MM.1S (cell line): ENCODE measurements around the gene SRD5A3.
A peak's percentile ranks its signal among the peaks of the same experiment; 100 is the strongest.

Experiments used
- DNase-seq: peaks from one replicate; pipeline ENCODE4 v3.0.0-alpha.2; 2015
- H2AFZ ChIP-seq: fragments of 300-600 bp; sonication (generic); 2 replicates; pipeline ENCODE4 v1.6.0; 2016; ENCODE audit warnings: antibody characterized with exemption, low read length
- H3F3A ChIP-seq: fragments of 300-600 bp; sonication (generic); 2 replicates; pipeline ENCODE4 v1.6.1; 2016; ENCODE audit warnings: mild to moderate bottlenecking, antibody characterized with exemption, low read length, moderate library complexity, mixed read lengths; ENCODE audit not compliant: insufficient read depth
- H3K27ac ChIP-seq: fragments of 300-600 bp; sonication (generic); 2 replicates; pipeline ENCODE4 v1.5.1; 2016; ENCODE audit warnings: mild to moderate bottlenecking, low read length
- H3K27me3 ChIP-seq: fragments of 300-600 bp; sonication (generic); replicated peaks from 2 replicates; pipeline ENCODE4 v1.6.0; 2016; ENCODE audit warnings: low read length; ENCODE audit not compliant: insufficient read depth
- H3K36me3 ChIP-seq: fragments of 300-600 bp; sonication (generic); replicated peaks from 2 replicates; pipeline ENCODE4 v1.6.1; 2016; ENCODE audit warnings: mild to moderate bottlenecking, low read length, mixed read lengths; ENCODE audit not compliant: insufficient read depth
- H3K4me1 ChIP-seq: fragments of 300-600 bp; sonication (generic); 2 replicates; pipeline ENCODE4 v1.6.1; 2016; ENCODE audit warnings: low read length, mixed read lengths
- H3K4me2 ChIP-seq: fragments of 300-600 bp; sonication (generic); 2 replicates; pipeline ENCODE4 v1.6.0; 2016; ENCODE audit warnings: low read depth, low read length
- H3K4me3 ChIP-seq: fragments of 300-600 bp; sonication (generic); 2 replicates; pipeline ENCODE4 v1.5.1; 2016; ENCODE audit warnings: low read length, mixed read lengths
- H3K79me2 ChIP-seq: fragments of 300-600 bp; sonication (generic); 2 replicates; pipeline ENCODE4 v1.6.1; 2016; ENCODE audit warnings: mixed run types, low read length, mixed read lengths
- H3K9ac ChIP-seq: fragments of 300-600 bp; sonication (generic); 2 replicates; pipeline ENCODE4 v1.6.1; 2016; ENCODE audit warnings: low read length, mixed read lengths
- H3K9me2 ChIP-seq: fragments of 300-600 bp; sonication (generic); replicated peaks from 2 replicates; pipeline ENCODE4 v1.6.1; 2016; ENCODE audit warnings: mild to moderate bottlenecking, low read length, mixed read lengths; ENCODE audit not compliant: insufficient read depth
- H3K9me3 ChIP-seq: fragments of 300-600 bp; sonication (generic); replicated peaks from 2 replicates; pipeline ENCODE4 v1.6.1; 2016; ENCODE audit warnings: mild to moderate bottlenecking, low read length, mixed read lengths; ENCODE audit not compliant: insufficient read depth
- H4K20me1 ChIP-seq: fragments of 300-600 bp; sonication (generic); 2 replicates; pipeline ENCODE4 v1.6.1; 2016; ENCODE audit warnings: mild to moderate bottlenecking, low read length, moderate library complexity, mixed read lengths; ENCODE audit not compliant: insufficient read depth
- CTCF ChIP-seq: fragments of 300-600 bp; sonication (generic); IDR thresholded peaks from 2 replicates; pipeline ENCODE4 v1.5.1; 2016; ENCODE audit warnings: antibody characterized with exemption, low read length, mixed read lengths
- EZH2 ChIP-seq: fragments of 300-600 bp; sonication (generic); optimal IDR thresholded peaks from 2 replicates; pipeline ENCODE3; 2017; ENCODE audit warnings: low read depth, mild to moderate bottlenecking, antibody characterized with exemption, low read length, mixed read lengths
- EZH2phosphoT487 ChIP-seq: fragments of 300-600 bp; sonication (generic); IDR thresholded peaks from 2 replicates; pipeline ENCODE4 v1.6.1; 2018; ENCODE audit warnings: antibody characterized with exemption, low read length

SRD5A3 gene

DNA sequence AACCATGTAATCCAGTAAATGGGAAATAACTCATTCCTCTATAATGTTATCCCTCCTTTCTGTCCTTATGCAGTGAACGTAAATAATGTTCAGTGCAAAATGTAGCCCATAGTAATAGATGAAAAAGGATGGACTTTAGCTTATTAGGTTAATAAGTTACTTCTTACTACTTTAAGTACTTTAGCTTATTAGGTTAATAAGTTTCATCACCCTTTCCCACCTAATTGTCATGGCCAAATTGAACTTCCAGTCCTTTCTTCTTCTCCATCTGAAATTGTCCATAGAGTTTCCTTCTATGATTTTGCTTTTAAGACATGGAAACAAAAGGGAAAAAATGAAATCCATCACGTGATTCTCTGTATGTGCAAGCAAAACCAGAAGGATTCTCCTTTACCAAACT lies 34.5 kb downstream of the SRD5A3 start:
- Histone ChIP-seq H3K36me3 (no peaks in the 10 kb centered on the region), H3K27ac (no peak overlapping the region), H3K9me2 (no peaks in the 10 kb centered on the region), H2AFZ (no peak overlapping the region), H3K79me2 (no peaks in the 10 kb centered on the region), H3K9me3 (no peaks in the 10 kb centered on the region), H3K4me3 (no peak overlapping the region), H3K4me2 (no peak overlapping the region), H3K9ac (no peak overlapping the region), H3K27me3 (no peaks in the 10 kb centered on the region), H3K4me1 (peaks cover 6% of the 10 kb centered on the region; the same call in 1 of the 2 replicates), H3F3A (no peaks in the 10 kb centered on the region), H4K20me1 (no peaks in the 10 kb centered on the region)
- TF ChIP-seq CTCF (no peak), EZH2phosphoT487 (no peak), EZH2 (no peak)
- no peak for DNase-seq

DNA sequence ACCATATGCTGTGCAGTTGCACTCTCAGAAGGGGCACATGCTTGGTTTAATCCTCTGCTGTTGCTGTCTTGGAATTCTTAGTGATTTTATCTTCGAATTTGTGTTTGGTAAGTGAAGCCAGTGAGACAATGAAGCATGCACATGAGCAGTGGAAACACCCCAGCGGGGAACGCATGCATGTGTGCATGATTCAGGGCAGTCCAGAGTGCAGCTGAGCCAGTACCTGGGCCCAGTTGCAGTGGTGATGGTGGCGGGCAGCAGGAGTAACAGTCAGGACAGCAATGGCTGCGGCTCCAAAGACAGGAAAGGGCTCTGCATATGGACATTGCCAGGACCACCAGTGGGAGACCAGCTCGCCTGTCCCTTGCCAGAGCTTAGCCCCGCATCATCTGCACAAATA lies 35.5 kb downstream of the SRD5A3 start:
- no peak overlapping the region for H3K9ac ChIP-seq
- TF ChIP-seq EZH2phosphoT487 = no peak
- no peak for TF ChIP-seq EZH2
- TF ChIP-seq CTCF = no peak
- H3K27me3 ChIP-seq = no peaks in the 10 kb centered on the region
- no peaks in the 10 kb centered on the region for H3K36me3 ChIP-seq
- DNase-seq = no peak
- H2AFZ ChIP-seq = no peak overlapping the region
- H3K27ac ChIP-seq = no peak overlapping the region
- H3K4me2 ChIP-seq = no peak overlapping the region
- H4K20me1 ChIP-seq = no peaks in the 10 kb centered on the region
- H3F3A ChIP-seq = no peaks in the 10 kb centered on the region
- peaks cover 6% of the 10 kb centered on the region; the same call in 1 of the 2 replicates for H3K4me1 ChIP-seq
- H3K9me2 ChIP-seq = no peaks in the 10 kb centered on the region
- H3K4me3 ChIP-seq = no peak overlapping the region
- H3K79me2 ChIP-seq = no peaks in the 10 kb centered on the region
- no peaks in the 10 kb centered on the region for H3K9me3 ChIP-seq

DNA sequence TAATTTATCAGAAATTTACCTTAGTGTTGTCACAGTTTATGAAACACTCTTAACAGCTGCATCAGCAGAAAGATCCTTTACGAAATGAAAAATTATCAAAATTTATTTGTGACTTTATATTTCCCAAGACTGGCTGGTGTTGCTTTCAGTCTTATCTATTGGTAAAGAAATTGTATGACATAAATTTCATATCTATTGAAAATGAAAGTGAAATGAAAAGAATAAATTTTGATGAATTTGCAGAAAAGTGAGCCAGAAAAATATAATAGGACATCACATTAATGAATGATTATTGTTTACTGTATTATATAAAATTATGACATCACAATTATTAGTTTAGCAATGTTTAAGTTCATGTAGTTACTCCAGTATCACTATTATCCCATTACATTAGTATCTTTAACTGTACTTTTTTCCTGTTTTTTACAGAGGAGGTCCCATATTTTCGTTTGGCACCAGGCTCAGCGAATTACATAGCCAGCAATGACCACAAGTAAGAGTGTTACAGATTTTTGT lies 36.5 kb downstream of the SRD5A3 start:
- Histone ChIP-seq H3K79me2 (no peaks in the 10 kb centered on the region), H2AFZ (no peak overlapping the region; the same call in 1 of the 2 replicates), H3K4me2 (0 out of 2 replicates have a peak overlapping the region, but pooled peaks have one; percentile 7), H3K27me3 (no peaks in the 10 kb centered on the region), H3K4me3 (no peak overlapping the region), H3K9me3 (no peaks in the 10 kb centered on the region), H3K9ac (no peak overlapping the region), H3K4me1 (peaks cover 6% of the 10 kb centered on the region; the same call in 1 of the 2 replicates), H3K9me2 (no peaks in the 10 kb centered on the region), H4K20me1 (no peaks in the 10 kb centered on the region), H3F3A (no peaks in the 10 kb centered on the region), H3K27ac (no peak overlapping the region), H3K36me3 (no peaks in the 10 kb centered on the region)
- no peak for TF ChIP-seq EZH2
- no peak for TF ChIP-seq EZH2phosphoT487
- no peak for DNase-seq

DNA sequence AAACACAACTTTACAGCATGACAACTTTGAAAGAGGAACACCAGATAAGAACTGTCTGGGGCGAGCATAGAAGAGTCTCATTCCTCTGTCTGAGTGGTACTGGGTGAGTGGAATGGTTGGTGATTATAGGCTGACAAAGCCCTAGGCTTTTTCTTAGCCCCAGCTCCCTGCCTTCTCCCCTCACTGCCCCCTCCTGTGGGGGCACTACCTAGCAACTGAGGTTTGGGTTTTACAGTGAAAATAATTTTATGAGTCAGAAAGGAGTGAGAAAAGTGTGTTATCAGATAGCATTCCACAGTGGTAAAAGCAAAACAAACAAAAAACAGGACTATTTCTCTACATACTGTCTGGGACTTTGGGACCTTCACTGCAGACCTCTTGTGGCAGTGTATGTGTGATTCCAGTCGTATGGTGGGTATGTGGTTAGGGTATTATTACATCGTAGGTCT lies 39.2 kb downstream of the SRD5A3 start:
- H3K79me2 ChIP-seq = no peaks in the 10 kb centered on the region
- H3K4me3 ChIP-seq = no peak overlapping the region
- H4K20me1 ChIP-seq = no peaks in the 10 kb centered on the region
- no peaks in the 10 kb centered on the region for H3K27me3 ChIP-seq
- no peak overlapping the region for H2AFZ ChIP-seq
- peaks cover 6% of the 10 kb centered on the region; the same call in 1 of the 2 replicates for H3K4me1 ChIP-seq
- H3F3A ChIP-seq = no peaks in the 10 kb centered on the region
- no peak for DNase-seq
- H3K9ac ChIP-seq = no peak overlapping the region
- no peaks in the 10 kb centered on the region for H3K36me3 ChIP-seq
- no peak overlapping the region for H3K4me2 ChIP-seq
- no peak overlapping the region for H3K27ac ChIP-seq
- H3K9me3 ChIP-seq = no peaks in the 10 kb centered on the region
- no peak for TF ChIP-seq EZH2phosphoT487
- no peak for TF ChIP-seq CTCF
- TF ChIP-seq EZH2 = no peak
- H3K9me2 ChIP-seq = no peaks in the 10 kb centered on the region
